Activated naive CD4-positive, alpha-beta T cell treated with anti-CD3 and anti-CD28 coated beads, Interleukin-2, amount 50 U/mL, for 16 hours (primary cell): ENCODE data around the gene LPAR1.

Experiments
- DNase-seq: peaks from one replicate; pipeline ENCODE4 v3.0.0-alpha.2; 2020

The LPAR1 gene

GRCh38 chr9:110997847-110998246, 40.4 kb downstream of the LPAR1 start:
- DNase-seq, result no peak

GRCh38 chr9:110996436-110997220, 41.6 kb downstream of the LPAR1 start:
- DNase-seq, result no peak

- no peak for DNase-seq
These were observed 42.6 kb downstream of the LPAR1 start for GRCh38 chr9:110995420-110996340.

- no peak for DNase-seq
These were observed 43.5 kb downstream of the LPAR1 start for GRCh38 chr9:110994771-110995241.

GRCh38 chr9:110990481-110990880, 47.8 kb downstream of the LPAR1 start:
- DNase-seq, result no peak

GRCh38 chr9:110986529-110986928, 51.7 kb downstream of the LPAR1 start:
- DNase-seq, result no peak

GRCh38 chr9:110984890-110985437, 53.3 kb downstream of the LPAR1 start:
- DNase-seq, result no peak

- DNase-seq, result no peak
These were observed 58.0 kb downstream of the LPAR1 start for GRCh38 chr9:110980261-110980660.

GRCh38 chr9:110979636-110980035, 58.6 kb downstream of the LPAR1 start:
- no peak for DNase-seq

GRCh38 chr9:110978516-110978915, 59.8 kb downstream of the LPAR1 start:
- DNase-seq, result no peak

- DNase-seq, result no peak
These were observed 61.0 kb downstream of the LPAR1 start for GRCh38 chr9:110977259-110977709.

- DNase-seq, result no peak
These were observed 62.3 kb downstream of the LPAR1 start for GRCh38 chr9:110975969-110976368.

- DNase-seq, result no peak
These were observed 63.0 kb downstream of the LPAR1 start for GRCh38 chr9:110975278-110975677.

- no peak for DNase-seq
These were observed 66.6 kb downstream of the LPAR1 start for GRCh38 chr9:110971705-110972104.

- no peak for DNase-seq
These were observed 67.0 kb downstream of the LPAR1 start for GRCh38 chr9:110971234-110971633.

GRCh38 chr9:110969971-110970386, 68.3 kb downstream of the LPAR1 start:
- no peak for DNase-seq

GRCh38 chr9:110968096-110968495, 70.2 kb downstream of the LPAR1 start:
- DNase-seq, result no peak

- DNase-seq, result no peak
These were observed 71.1 kb downstream of the LPAR1 start for GRCh38 chr9:110967196-110967595.

- no peak for DNase-seq
These were observed 78.0 kb downstream of the LPAR1 start for GRCh38 chr9:110960288-110960687.

- no peak for DNase-seq
These were observed 79.4 kb downstream of the LPAR1 start for GRCh38 chr9:110958847-110959246.

- DNase-seq, result no peak
These were observed 83.4 kb downstream of the LPAR1 start for GRCh38 chr9:110954822-110955291.

GRCh38 chr9:110952540-110952859, 85.8 kb downstream of the LPAR1 start:
- no peak for DNase-seq

GRCh38 chr9:110951805-110952539, 86.3 kb downstream of the LPAR1 start:
- DNase-seq, result no peak
